ENCODE data around the gene TAF1C. TPM values are rescaled to one million over a fixed set of nuclear protein-coding genes. Genes with fewer than 3 reads are reported as not detected.

TAF1C gene
- total RNA-seq, 1 experiment from 2014 or later = 40.2 TPM

DNA sequence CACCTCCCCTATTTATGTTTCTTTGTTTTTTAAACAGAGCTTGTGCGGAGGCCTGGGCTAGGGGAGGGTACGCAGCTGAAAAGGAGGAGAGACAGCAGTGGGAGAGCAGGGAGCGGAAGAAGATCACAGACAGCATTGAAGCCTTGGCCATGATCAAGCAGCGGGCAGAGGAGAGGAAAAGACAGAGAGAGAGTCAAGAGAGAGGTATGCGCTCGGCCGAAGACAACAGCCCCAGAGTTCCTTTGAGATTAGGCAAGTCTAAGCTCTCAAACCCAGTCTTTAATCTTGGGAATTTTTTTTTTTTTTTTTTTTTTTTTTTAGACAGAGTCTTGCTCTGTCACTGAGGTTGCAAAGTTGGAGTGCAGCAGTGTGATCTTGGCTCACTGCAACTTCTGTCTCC lies 21.1 kb downstream of the TAF1C start:
- CTCF ChIA-PET = interaction anchor here (0.7 kb wide), 1 partner anchor 141 kb away, joined by 5 read pairs; no protein-coding TSS in a partner anchor
- Histone ChIP-seq H3K79me2 (ENCODE audit: low read depth) (no peaks in the 10 kb centered on the region), H3K9me3 (ENCODE audit: insufficient read depth, low read depth) (no peaks in the 10 kb centered on the region), H3K27ac (no peak overlapping the region), H3F3A (ENCODE audit: insufficient read depth, low read depth) (no peaks in the 10 kb centered on the region), H3K36me3 (ENCODE audit: low read depth) (no peaks in the 10 kb centered on the region), H3K4me3 (no peak overlapping the region), H3K27me3 (ENCODE audit: insufficient read depth, low read depth) (peaks cover 4% of the 10 kb centered on the region; the same call in 1 of the 2 replicates), H2AFZ (no peak overlapping the region), H3K9me2 (ENCODE audit: insufficient read depth) (no peaks in the 10 kb centered on the region), H3K4me1 (replicated peaks; ENCODE audit: insufficient read depth) (no peaks in the 10 kb centered on the region), H3K4me2 (no peak overlapping the region), H4K20me1 (ENCODE audit: insufficient read depth) (no peaks in the 10 kb centered on the region)
- intact Hi-C loops (cut with micrococcal nuclease; ENCODE audit: unreplicated experiment) = no loop called here
- POLR2A ChIA-PET (ENCODE audit: unreplicated experiment) = no interaction called here
- TF ChIP-seq, protein P1, sequence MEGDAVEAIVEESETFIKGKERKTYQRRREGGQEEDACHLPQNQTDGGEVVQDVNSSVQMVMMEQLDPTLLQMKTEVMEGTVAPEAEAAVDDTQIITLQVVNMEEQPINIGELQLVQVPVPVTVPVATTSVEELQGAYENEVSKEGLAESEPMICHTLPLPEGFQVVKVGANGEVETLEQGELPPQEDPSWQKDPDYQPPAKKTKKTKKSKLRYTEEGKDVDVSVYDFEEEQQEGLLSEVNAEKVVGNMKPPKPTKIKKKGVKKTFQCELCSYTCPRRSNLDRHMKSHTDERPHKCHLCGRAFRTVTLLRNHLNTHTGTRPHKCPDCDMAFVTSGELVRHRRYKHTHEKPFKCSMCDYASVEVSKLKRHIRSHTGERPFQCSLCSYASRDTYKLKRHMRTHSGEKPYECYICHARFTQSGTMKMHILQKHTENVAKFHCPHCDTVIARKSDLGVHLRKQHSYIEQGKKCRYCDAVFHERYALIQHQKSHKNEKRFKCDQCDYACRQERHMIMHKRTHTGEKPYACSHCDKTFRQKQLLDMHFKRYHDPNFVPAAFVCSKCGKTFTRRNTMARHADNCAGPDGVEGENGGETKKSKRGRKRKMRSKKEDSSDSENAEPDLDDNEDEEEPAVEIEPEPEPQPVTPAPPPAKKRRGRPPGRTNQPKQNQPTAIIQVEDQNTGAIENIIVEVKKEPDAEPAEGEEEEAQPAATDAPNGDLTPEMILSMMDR (conservative IDR thresholded peaks at IDR 0.05) = no peak
- no peak for TF ChIP-seq EZH2 (IDR thresholded peaks at IDR 0.05; ENCODE audit: low read depth)
- DNase-seq = no peak
- BruUV-seq (replicated peaks) = no TSS peak

DNA sequence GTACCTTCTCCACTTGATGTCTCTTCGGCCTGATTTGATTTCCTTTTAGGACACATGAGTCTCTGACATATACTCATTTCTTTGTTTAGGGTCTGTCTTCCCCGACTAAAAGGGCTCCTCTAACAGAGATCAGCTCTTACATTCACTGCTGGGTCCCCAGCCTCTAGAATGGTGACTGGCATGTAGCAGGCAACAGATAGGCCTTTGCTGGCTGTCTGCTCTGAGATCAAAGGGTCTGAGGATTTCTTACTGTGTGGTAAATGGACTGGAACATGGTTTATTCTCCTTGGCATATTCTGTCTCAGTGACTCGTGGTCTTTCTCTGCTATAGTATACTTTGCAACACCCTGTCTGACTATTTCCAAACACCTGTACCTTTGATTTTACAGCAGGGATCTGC lies 25.1 kb downstream of the TAF1C start:
- H3K4me1 ChIP-seq (replicated peaks; ENCODE audit: insufficient read depth) = no peaks in the 10 kb centered on the region
- H3F3A ChIP-seq (ENCODE audit: insufficient read depth, low read depth) = no peaks in the 10 kb centered on the region
- no peaks in the 10 kb centered on the region for H3K79me2 ChIP-seq (ENCODE audit: low read depth)
- POLR2A ChIA-PET (ENCODE audit: unreplicated experiment) = no interaction called here
- no peak overlapping the region for H3K4me3 ChIP-seq
- no peak overlapping the region for H2AFZ ChIP-seq
- H3K9me2 ChIP-seq (ENCODE audit: insufficient read depth) = no peaks in the 10 kb centered on the region
- no peak for DNase-seq
- H3K36me3 ChIP-seq (ENCODE audit: low read depth) = no peaks in the 10 kb centered on the region
- H3K9me3 ChIP-seq (ENCODE audit: insufficient read depth, low read depth) = no peaks in the 10 kb centered on the region
- TF ChIP-seq, protein P1 (conservative IDR thresholded peaks at IDR 0.05) = no peak
- TF ChIP-seq EZH2 (IDR thresholded peaks at IDR 0.05; ENCODE audit: low read depth) = no peak
- no peak overlapping the region for H3K4me2 ChIP-seq
- intact Hi-C loops (cut with micrococcal nuclease; ENCODE audit: unreplicated experiment) = no loop called here
- CTCF ChIA-PET = no interaction called here
- H3K27ac ChIP-seq = no peak overlapping the region
- H4K20me1 ChIP-seq (ENCODE audit: insufficient read depth) = no peaks in the 10 kb centered on the region
- H3K27me3 ChIP-seq (ENCODE audit: insufficient read depth, low read depth) = peaks cover 9% of the 10 kb centered on the region
- BruUV-seq (replicated peaks) = no TSS peak

DNA sequence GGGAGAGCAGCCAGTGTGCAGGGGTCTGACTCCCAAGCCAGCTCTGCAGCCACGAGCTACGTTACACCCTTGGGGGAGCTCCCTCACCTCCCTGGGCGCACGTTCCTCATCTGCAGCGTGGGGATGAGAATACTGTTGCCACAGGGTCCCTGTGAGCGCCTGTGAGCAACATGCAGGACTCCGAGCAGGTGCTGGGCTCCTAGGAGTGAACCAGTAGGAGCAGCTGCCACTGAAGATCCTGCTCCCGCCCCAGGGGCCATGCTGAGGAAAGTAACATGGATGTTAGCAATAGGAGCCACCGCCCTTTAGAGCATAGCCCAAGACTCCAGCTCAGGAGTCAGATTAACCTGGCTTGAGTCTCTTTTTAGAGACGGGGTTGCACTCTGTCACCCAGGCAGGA lies 25.8 kb downstream of the TAF1C start:
- intact Hi-C loops (cut with micrococcal nuclease; ENCODE audit: unreplicated experiment) = no loop called here
- Histone ChIP-seq H2AFZ (no peak overlapping the region), H3K9me3 (ENCODE audit: insufficient read depth, low read depth) (no peaks in the 10 kb centered on the region), H3K4me2 (no peak overlapping the region), H4K20me1 (ENCODE audit: insufficient read depth) (no peaks in the 10 kb centered on the region), H3K9me2 (ENCODE audit: insufficient read depth) (no peaks in the 10 kb centered on the region), H3K4me3 (no peak overlapping the region), H3F3A (ENCODE audit: insufficient read depth, low read depth) (peaks cover 3% of the 10 kb centered on the region), H3K4me1 (replicated peaks; ENCODE audit: insufficient read depth) (no peaks in the 10 kb centered on the region), H3K27me3 (ENCODE audit: insufficient read depth, low read depth) (peaks cover 9% of the 10 kb centered on the region), H3K79me2 (ENCODE audit: low read depth) (no peaks in the 10 kb centered on the region), H3K36me3 (ENCODE audit: low read depth) (no peaks in the 10 kb centered on the region), H3K27ac (no peak overlapping the region)
- TF ChIP-seq EZH2 (IDR thresholded peaks at IDR 0.05; ENCODE audit: low read depth) = no peak
- TF ChIP-seq, protein P1 (conservative IDR thresholded peaks at IDR 0.05) = no peak
- ChIA-PET CTCF (no interaction called here), POLR2A (ENCODE audit: unreplicated experiment) (no interaction called here)
- BruUV-seq (replicated peaks) = no TSS peak
- no peak for DNase-seq
